Ovary (tissue), 3 donors: ENCODE results near the gene DMRT2.

ENCODE experiments used
- CTCF ChIP-seq, 3 donors: fragments of 450-650 bp in 2 of 3; fragments of 200-600 bp in 1 of 3; IDR thresholded peaks; one replicate each; pipeline versions ENCODE4 v1.5.1 to v1.8.0; 2016 to 2022; ENCODE audit warnings: antibody characterized with exemption in 3 of 3, mild to moderate bottlenecking in 1 of 3
- EP300 ChIP-seq: sonication (generic); formaldehyde crosslinking; IDR thresholded peaks from one replicate; pipeline ENCODE4 v1.6.1; 2017; ENCODE audit warnings: antibody characterized with exemption
- POLR2A ChIP-seq: fragments of 450-650 bp; IDR thresholded peaks from one replicate; pipeline ENCODE4 v1.6.1; 2017; ENCODE audit warnings: antibody characterized with exemption, mild to moderate bottlenecking, moderate library complexity
- donor health status: DM: no; HTN: no; CAD: no.

GRCh38 chr9:1098551-1098950, 48.4 kb downstream of the DMRT2 start:
- TF ChIP-seq POLR2A (no peak), CTCF (IDR thresholded peaks at IDR 0.05) (no peak), EP300 (no peak)
